SK-N-DZ (cell line): ENCODE data around the gene ACSM6.
"Not testable (repeated sequence)": the region's sequence is repeated elsewhere in the genome, so short reads cannot be mapped to it uniquely, and the experiment has no call there.

Experiments
- DNase-seq: peaks from one replicate; pipeline ENCODE4 v3.0.0-alpha.2; 2015; ENCODE audit warnings: low spot score

Gene ACSM6

DNA sequence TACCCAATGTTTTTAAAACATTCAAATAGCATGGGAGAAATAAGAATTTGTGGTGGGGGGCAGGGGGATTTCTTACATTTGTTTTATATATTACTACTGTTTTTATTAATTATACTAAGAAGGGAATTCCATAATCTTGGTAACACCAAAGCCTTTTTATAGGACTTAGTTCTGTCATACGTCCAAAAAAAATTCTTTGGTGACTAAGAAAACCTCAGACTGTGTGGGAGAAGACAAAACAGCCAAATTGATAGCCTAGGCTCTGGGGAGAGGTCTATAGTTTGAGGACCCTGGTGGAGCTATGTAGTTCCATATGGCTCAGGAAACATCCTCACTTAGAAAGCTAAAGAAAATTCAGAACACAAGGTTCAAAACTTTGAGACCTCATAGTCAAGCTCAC, 23.4 kb downstream of the ACSM6 start:
- DNase-seq: no peak

DNA sequence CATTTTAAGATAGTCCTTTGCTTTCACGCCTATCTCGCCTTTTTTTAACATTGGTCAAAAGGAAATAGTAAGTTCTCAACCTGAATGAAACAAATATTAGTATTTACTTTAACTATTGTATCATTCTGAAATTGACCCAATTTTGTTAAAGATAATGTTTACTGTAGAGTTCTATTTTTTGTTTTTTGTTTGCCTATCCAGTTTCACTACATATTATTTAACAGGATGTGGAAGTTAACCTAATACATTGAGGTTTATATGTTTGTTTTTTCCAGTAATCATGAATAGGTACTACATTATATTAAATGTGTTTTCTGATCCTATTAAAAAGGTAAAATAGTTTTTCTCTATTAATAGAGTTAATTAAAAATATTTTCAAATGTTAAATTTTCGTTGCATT, 26.5 kb downstream of the ACSM6 start:
- DNase-seq: no peak

DNA sequence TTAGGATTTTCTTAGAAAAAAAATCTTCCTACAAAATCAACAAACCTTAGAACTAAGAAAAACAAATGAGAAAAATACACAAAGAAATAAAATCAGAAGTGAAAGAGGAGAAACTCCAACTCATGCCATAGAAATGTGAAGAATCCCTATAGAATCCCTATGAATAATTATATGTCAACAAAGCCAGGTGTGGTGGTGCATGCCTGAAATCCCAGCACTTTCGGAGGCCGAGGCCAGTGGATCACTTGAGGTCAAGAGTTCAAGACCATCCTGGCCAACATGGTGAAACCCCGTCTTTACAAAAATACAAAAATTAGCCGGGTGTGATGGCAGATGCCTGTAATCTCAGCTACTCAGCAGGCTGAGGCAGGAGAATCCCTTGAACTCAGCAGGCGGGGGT, 27.1 kb downstream of the ACSM6 start:
- no peak for DNase-seq

DNA sequence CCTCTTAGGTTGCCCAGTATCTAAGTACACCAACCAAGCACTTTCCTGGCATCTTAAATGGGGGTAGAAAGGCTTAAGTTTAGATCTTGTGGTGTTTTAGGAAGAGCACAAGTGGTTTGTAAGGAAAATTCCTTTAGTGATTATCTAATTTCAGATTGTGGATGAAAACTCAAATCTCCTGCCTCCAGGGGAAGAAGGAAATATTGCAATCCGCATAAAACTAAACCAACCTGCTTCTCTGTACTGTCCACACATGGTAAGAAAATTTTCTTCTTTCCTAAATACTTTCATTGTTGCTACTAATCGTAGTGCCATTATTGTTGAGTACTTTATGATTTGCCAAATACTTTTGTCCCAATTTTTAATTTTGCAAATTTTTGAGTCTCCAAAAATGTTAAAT, 31.1 kb downstream of the ACSM6 start:
- no peak for DNase-seq

DNA sequence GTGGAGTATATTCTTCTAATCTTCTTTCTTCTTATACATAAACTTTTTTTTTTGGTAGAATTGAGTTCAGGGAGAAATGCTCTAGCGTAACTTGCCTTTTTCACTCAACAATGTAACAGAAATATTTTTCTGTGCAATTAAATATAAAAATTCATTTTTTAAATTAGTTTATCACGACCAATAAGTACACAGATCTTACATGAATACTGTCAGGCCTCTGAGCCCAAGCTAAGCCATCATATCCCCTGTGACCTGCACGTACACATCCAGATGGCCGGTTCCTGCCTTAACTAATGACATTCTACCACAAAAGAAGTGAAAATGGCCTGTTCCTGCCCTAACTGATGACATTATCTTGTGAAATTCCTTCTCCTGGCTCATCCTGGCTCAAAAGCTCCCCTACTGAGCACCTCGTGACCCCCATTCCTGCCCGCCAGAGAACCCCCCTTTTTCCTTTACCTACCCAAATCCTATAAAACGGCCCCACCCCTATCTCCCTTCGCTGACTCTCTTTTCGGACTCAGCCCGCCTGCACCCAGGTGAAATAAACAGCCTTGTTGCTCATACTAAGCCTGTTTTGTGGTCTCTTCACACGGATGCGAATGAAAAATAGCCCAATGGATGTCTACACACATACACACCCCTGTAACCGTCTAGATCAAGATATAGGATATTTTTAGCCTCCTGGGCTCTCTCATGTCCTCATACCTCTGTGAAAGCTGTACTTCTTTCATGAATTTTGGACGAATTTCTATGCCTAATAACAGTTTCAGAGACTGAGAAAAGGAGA, 35.1 kb downstream of the ACSM6 start:
- DNase-seq: not testable (repeated sequence)

DNA sequence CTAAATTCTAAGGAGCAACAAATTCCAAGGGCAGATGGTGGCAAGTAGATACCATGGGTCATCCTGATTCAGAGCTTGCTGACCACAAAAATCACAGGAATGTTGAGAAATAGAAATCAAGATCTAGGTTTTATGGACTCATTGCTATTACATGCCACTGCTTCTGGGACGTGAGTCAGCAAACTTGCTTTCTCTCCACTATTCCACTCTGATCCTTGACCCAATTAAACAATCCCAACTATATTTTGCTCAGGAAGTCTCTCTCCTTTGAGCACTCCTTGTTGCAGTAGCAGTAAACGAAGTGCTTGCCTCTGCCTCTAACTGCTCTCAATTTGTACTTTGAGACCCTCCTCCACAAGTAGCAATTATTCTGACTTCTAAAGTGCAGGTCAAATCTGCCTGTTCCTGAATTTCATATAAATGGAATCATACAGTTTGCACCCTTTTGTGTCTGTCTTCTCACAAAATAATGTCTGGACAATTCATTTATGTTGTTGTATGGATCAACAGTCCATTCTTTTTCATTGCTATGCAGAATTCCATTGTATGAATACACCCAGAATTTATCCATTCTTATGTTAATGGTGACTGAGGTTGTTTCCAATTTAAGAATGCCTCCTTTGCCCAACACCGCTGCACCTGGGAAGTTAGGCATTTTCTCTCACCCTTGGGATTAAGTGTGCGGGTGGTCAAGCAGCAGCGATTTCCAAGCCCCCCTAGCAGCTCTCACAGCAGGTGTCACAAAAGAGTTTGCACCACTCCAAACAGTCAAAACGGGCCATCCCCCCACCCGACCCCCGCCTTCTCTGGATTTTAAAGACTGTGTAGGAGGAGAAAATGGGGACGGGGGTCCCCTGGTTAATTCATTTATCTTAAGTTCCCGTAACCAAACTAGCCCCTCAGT, 35.9 kb downstream of the ACSM6 start:
- no peak for DNase-seq

DNA sequence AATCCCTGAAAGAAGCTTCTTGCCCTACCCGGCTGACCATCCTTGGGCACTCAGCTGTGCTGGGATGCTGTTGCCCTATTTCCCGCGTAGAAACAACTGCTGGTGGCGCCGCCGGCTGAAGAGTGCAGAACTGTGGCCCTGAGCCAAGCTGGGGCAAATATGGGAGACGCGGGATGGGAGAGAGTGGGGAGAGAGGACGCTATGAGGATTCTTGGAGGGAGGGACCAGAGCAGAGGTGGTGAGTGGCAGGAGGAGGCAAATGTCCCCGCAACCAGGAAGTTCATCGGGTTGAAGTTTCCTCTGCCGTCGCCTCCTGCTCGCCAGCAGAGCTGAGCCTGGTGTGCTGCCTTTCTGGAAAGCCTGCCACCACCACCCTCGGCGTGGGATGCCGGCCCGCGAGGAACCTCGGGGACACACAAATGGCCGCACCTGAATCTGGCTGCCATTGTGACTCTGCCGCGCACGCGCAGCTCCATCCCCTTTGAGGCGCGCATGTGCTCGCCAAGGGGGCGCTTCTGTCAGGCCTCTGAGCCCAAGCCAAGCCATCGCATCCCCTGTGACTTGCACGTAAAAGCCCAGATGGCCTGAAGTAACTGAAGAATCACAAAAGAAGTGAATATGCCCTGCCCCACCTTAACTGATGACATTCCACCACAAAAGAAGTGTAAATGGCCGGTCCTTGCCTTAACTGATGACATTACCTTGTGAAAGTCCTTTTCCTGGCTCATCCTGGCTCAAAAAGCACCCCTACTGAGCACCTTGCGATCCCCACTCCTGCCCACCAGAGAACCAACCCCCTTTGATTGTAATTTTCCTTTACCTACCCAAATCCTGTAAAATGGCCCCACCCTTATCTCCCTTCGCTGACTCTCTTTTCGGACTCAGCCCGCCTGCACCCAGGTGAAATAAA, 36.9 kb downstream of the ACSM6 start:
- DNase-seq: not testable (repeated sequence)

DNA sequence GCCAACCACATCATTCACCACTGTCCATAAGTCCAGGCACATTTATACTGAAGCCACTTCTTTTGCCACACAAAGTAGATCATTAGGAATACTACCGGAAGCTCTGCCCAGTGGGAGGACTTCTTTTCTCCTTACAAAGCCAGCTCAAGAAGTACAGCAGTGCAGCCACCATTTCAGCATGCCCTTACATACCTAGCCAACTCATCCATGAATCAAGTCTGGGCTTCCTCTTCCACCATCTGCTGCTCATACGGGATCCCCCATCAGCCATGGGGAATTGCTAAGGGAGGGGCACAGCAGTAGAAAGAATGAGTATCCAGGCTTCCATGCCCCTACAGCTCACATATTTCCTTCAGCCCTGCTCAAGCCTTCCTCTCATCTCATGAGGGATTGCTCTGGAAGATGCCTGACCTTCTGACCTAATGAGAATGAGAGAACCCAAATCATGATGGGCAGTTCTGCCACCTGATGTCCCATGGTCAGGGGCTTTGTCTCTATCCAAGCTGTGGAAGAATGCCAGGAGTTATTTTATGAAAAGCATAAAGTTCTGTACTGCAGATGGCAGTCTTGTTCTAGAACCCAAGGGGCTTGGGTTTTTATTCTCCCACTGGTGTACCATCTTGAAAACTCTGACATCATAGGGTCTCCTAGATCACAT, 39.5 kb downstream of the ACSM6 start:
- no peak for DNase-seq

DNA sequence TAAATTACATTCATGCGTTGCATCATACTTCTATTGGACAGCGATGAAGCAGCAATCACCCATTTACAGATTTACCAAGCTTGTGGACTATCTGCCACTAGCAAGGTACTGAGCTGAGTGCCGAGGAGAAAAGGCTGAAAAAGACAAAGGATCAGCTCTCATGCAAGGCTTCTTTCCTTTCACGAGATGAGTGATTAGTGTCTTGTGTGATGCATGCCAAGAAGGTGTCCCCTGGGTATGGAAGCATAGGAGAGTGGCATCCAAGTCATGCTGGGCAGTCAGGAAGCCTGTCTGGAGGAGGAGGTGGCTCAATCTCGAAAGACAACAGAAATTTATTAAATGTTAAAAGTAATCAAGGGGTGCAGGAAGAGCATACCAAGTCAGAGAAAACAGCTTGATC, 40.9 kb downstream of the ACSM6 start:
- DNase-seq: no peak

DNA sequence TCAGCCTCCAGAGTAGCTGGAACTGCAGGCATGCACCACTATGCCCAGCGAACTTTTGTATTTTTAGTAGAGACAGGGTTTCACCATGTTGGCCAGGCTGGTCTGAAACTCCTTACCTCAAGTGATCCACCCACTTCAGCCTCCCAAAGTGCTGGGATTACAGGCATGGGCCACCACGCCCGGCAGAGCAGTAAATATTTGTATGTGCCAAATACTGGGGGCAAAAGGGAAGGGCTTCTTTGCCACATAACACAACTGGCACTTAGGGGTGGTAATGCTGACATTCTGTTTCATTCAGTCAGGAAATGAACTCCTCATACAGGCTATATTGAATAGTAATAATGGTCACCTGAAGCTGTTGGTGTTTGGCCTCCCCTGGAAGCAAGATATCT, 41.6 kb downstream of the ACSM6 start:
- no peak for DNase-seq

DNA sequence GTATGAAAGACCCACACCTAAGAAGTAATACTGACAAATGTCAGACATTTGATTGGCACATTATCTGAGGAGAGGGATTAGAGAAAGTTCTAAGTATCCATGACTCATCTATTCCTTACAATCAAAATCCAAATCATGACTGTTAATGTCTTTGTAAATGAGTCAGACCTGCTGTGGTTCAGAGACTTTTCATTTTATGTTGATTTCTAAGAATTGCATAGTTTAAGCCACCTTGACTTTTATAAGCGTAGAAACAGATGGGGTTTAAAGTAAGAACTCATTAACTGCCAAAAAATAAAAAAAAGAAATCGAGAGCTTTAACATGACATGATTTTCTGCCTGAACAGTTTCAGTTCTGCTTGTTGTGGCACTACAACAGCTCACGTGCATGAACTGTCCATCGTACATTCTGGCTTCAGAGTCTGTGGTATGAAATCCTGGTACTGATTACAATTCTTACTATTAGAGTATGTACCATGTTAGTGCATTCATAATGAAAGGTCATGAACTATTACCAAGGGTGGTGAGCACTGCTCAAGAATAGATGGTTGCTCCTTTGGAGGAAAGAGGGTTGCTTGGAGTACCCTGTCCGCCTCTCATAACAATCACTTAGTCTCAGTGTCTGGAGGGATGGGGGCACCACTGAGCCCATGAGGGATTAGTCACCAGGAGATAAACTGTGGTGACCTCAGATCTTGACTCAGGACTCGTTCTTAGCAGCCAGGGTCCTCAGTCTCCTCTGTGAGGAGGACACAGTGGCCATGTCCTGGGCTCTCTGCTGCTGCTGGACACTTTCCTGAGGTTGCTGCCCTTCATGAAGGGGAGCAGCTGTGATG, 42.2 kb downstream of the ACSM6 start:
- no peak for DNase-seq

DNA sequence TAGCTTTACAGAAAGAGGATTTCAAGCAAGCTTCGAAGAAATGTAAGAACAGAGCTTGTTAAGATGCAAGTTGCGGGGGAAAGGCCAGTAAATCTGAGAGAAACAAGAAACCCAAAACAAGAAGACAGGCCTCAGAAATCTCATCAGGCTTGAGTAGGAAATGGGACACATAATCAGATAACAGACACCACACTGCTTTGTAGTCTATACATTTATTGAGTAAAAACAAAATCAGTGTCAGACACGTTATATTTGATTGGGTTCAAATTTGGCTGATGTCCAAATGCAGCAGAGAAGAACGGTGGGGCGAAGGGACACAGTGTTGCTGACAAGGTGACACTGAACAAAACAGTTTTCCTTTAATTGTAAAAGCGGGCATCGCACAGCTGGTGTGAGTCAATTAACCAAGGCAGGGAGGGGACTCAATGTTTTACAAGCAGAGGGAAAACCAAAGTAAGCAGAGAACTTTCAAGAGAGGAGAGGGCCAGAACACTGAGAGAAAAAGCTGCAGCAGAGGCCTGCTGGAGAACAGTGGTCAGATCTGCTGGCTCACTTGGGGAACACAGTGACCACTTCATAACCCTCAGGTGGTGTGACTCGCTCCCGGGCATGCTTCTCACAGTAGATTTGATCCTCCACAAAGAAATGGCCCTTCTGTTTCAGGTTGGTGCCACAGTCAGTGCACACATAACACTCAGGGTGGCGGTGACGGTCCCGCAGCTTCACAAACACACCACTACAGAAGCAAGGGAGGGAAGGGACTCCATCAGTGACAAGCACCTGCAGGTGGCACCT, 43.5 kb downstream of the ACSM6 start:
- DNase-seq: peak; percentile 13

DNA sequence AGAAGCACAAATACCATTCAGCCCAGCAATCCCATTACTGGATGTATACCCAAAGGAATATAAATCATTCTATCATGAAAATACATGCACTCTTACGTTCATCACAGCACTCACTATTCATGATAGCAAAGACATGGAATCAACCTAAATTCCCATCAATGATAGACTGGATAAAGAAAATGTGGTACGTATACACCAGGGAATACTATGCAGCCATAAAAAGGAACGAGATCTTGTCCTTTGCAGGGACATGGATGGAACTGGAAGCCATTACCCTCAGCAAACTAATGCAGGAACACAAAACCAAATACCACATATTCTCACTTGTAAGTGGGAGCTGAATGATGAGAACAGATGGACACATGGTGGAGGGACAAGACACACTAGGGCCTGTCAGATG, 46.1 kb downstream of the ACSM6 start:
- DNase-seq: not testable (repeated sequence)

DNA sequence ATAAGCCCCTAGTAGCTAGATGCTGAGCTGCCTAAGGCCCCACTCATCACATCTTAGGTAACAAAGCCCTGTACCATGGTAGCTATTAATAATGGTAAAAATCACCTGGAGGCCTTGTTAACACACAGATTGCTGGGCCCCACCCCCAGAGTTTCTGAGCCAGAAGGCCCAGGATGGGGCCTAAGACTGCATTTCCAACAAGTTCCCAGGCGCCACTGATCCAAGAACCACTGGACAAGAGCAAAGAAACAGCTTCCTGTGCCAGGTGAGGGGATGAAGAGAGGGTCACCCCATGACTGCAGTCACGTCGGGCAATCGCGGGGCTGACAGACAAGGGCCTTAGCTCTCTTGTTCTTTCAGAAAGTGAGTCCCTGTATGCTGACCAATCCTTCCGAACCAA, 46.8 kb downstream of the ACSM6 start:
- DNase-seq: no peak

DNA sequence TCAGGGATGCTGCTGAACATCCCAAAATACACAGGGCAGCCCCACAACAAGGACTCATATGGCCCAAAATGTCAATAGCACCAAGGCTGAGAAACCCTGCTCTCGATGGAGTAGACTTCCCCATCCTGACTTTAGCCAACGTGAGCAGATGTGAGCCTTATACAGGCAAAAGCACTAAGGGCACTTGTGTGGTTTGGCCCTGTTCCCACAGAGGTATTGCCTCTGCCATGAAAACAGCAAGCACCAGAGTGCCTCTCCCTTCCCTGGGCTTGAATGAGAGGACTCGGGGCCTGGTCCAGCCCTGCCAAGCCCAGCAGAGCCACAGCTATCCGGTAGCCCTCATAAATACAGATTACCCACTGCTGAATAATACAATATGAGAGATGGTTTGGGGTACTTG, 47.5 kb downstream of the ACSM6 start:
- DNase-seq: no peak

DNA sequence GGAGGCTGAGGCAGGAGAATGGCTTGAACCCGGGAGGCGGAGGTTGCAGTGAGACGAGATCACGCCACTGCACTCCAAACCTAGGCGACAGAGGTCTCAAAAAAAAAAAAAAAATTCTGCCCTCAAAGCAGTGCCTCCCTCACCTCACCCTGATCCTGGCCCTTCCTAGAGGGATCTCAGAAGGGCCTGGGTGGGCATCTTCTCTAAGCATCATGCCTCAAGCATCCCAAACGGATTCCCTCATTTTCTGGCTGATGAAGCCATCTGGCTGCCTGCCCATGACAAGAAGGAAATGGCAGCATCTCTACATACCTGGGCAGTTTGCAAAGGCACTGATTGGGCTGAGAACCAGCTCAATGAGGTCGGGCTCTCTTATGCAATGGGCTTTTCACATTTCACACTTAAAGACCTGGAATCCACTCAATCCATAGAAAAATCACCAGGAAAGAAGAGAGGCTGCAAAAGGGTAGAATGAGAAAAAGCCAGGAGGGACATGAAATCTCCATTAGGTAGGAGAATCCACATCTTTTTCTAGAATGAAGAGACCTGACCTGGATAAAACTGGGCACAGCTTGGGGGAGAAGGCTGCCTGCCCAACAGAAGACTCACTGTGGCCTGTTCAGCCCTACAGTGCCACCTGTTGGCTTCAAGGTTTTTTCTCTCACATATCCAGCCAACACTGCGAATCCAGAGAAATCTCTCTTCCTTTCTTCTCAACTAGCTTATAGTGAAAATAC, 48.7 kb downstream of the ACSM6 start:
- peak; percentile 32 for DNase-seq

DNA sequence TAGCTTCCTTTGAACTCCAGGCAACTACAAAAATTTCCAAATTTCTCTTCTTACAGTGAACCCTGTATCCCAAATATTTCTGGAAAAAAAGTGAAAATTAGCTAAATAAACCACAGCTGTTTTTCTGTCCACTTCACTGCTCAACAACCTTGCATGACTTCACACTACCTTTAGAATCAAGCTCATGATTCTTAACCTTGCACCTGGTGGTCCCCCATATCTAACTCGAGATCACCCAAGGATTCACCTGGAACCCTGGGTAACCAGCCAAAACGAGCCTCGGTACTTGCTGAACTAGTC, 49.2 kb downstream of the ACSM6 start:
- DNase-seq: no peak

DNA sequence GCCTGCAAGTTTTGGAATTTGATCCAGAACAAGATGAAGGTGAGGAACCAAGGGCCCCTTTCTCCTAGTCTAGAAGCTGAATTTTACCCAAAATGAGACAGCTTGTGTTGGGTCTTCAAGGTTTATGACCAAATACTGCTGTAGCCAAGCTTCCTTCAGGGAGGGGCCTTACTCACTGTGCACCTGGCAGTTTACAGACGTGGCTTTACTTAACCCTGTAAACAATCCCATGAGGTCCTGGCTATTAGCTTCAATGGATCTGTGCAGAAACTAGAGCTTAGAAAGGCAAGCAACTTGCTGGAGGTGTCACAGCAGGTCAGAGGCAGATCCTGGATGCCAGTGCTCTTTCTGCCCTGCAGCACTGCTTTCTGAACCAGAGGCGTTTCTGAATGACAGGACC, 50.1 kb downstream of the ACSM6 start:
- DNase-seq: no peak

DNA sequence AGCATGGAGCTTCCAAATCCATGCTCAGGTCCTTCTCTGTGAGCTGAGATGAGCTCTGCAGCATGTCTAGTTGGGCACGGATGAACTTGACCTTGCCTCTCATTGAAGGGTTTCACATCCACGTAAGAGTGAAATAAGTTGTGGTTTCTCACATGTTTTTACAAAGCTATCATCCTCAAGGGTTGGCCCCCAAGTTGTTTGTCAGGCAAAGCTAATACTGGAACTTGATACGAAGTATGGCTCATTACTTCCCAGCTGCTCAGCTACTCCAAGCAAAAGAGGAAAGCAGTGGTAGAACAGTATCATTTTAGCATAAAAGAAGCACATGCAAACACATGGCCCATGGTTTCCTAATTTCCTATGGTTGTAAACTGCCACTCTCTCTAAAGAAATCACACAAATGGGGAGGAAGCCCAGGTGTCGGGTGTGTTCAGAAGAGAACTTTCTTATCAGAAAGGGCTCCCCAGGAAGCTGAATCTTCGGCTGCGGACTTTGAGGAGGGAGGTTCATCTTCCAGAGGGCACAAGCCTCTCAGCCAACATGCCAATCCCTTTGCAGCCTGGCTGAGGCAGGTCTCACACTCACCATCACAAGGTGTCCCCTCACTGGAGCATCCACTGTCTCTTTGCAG, 51.5 kb downstream of the ACSM6 start:
- DNase-seq: no peak
